Measurements from ENCODE around the gene SERPINA5. TPM values are rescaled to one million over a fixed set of nuclear protein-coding genes. Genes with fewer than 3 reads are reported as not detected.
A peak's percentile ranks its signal among the peaks of the same experiment; 100 is the strongest.

The SERPINA5 gene
- total and polyA plus RNA-seq, 2 of the 13 experiments (the other 11 are each of a cell fraction or from before 2014, with no cell fraction given) = 449 to 498 TPM

- TF ChIP-seq SOX13 (IDR thresholded peaks at IDR 0.05) (no peak), SOX13 (CRISPR knock-in tag; conservative IDR thresholded peaks at IDR 0.05 in 1 of 2, IDR thresholded peaks at IDR 0.05 in 1 of 2) (0 out of 4 replicates have a peak, but pooled peaks of 1 of the 2 experiments have one; percentile 19), GFI1 (CRISPR knock-in tag; IDR thresholded peaks at IDR 0.05; ENCODE audit: borderline replicate concordance) (no peak), DNMT1 (CRISPR knock-in tag; IDR thresholded peaks at IDR 0.05) (no peak), ZNF652 (CRISPR knock-in tag; IDR thresholded peaks at IDR 0.05; ENCODE audit: borderline replicate concordance, low read depth) (no peak), ZNF256 (CRISPR knock-in tag; conservative IDR thresholded peaks at IDR 0.05) (no peak), GMEB2 (CRISPR knock-in tag; IDR thresholded peaks at IDR 0.05; ENCODE audit: low read depth) (no peak), PRPF4 (IDR thresholded peaks at IDR 0.05; ENCODE audit: low read depth, low read length, poor library complexity, severe bottlenecking) (no peak), ZNF512 (CRISPR knock-in tag; IDR thresholded peaks at IDR 0.05) (peak; percentile 71; the same call in 1 of the 2 replicates), HDAC1 (CRISPR knock-in tag; IDR thresholded peaks at IDR 0.05) (no peak; the same call in 1 of the 2 replicates), ZEB1 (IDR thresholded peaks at IDR 0.05; ENCODE audit: insufficient replicate concordance, low read depth) (peak; percentile 12), DMTF1 (CRISPR knock-in tag; IDR thresholded peaks at IDR 0.05) (no peak), POLR2G (IDR thresholded peaks at IDR 0.05; ENCODE audit: low read depth, low read length) (peak; percentile 86), ZNF431 (CRISPR knock-in tag; IDR thresholded peaks at IDR 0.05; ENCODE audit: borderline replicate concordance, low read depth) (0 out of 2 replicates have a peak, but pooled peaks have one; percentile 36), ZNF205 (CRISPR knock-in tag; IDR thresholded peaks at IDR 0.05) (peak; percentile 44; the same call in 1 of the 2 replicates), HNF1A (IDR thresholded peaks at IDR 0.05; ENCODE audit: low read depth) (no peak), HNF1A (CRISPR knock-in tag; IDR thresholded peaks at IDR 0.05; ENCODE audit: borderline replicate concordance) (0 out of 2 replicates have a peak, but pooled peaks have one; percentile 3), REL (CRISPR knock-in tag; conservative IDR thresholded peaks at IDR 0.05) (no peak)
These were observed 31.6 kb downstream of the SERPINA5 start (continued) for GRCh38 chr14:94612580-94613554.
